Measurements from ENCODE around the gene KIAA0408. TPM values are rescaled to one million over a fixed set of nuclear protein-coding genes. Genes with fewer than 3 reads are reported as not detected.
"Not testable (repeated sequence)": the region's sequence is repeated elsewhere in the genome, so short reads cannot be mapped to it uniquely, and the experiment has no call there.

KIAA0408 gene
- total RNA-seq, 2 experiments from 2014 or later = 6.0 to 6.5 TPM

DNA sequence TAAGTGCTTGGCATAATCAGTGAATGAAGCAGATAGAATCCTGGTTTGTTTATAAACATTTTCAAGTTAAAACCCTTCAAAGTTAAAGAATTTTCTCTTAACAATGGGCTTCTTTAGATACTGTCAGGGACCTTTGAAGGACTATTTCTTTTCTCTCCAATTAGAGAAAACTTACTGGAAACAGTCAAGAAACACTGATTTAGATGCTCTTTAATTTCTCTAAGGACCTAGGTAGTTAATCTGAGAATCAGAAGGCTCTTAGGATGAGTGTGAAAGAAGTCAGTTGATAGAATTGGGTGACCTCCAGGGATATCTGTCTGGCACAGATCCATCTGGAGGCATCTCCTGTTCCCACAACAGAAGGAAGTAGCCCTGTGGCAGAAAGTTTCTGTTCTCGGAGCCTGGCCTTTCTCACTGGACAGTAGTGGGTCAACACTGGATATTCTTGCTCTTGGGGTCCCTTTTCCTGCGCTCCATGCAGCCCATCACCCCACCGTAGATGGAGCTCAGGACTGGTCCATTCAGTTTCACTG lies 22.5 kb downstream of the KIAA0408 start:
- POLR2A ChIA-PET = no interaction called here

DNA sequence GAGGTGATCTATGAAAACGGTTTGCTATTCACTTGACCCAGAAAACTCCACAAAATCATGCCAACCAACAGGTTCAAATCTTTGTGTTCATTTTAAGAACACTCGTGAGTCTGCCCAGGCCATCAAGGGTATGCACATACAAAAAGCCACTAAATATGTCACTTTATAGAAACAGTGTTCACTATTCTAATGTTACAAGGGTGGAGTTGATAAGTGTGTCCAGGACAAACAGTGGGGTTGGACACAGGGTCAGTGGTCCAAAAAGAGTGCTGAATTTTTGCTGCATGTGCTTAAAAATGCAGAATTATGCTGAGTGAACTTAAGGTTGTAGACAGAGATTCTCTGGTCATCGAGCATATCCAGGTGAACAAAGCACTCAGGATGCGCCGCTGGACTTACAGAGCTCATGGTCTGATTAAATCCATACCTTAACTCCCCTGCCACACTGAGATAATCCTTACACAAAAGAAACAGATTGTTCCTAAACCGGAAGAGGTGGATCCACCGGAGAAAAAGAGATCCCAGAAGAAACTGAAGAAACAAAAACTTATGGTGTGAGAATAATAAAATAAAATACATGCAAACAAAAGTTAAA lies 23.5 kb downstream of the KIAA0408 start:
- DNase-seq = no peak
- Mint-ChIP-seq H3K4me3 (no peak overlapping the region), H3K27me3 (peaks cover 11% of the 10 kb centered on the region), H3K9me3 (no peaks in the 10 kb centered on the region), H3K27ac (no peak overlapping the region), H3K4me1 (ENCODE audit: low read depth) (no peaks in the 10 kb centered on the region), H3K36me3 (no peaks in the 10 kb centered on the region)
- intact Hi-C loops (cut with micrococcal nuclease) = no loop called here
- ChIA-PET CTCF (interaction anchor here (1.1 kb wide), 1 partner anchor 81 kb away, joined by 4 read pairs; no protein-coding TSS in a partner anchor), POLR2A (no interaction called here)

More for the DNA sequence above, 22.5 kb downstream of the KIAA0408 start:
- CTCF ChIA-PET = no interaction called here
- H3K27me3 Mint-ChIP-seq = peaks cover 11% of the 10 kb centered on the region
- H3K4me1 Mint-ChIP-seq (ENCODE audit: low read depth) = no peaks in the 10 kb centered on the region
- no peaks in the 10 kb centered on the region for H3K9me3 Mint-ChIP-seq
- no peak overlapping the region for H3K27ac Mint-ChIP-seq
- no peak for DNase-seq
- intact Hi-C loops (cut with micrococcal nuclease) = no loop called here
- H3K36me3 Mint-ChIP-seq = no peaks in the 10 kb centered on the region
- no peak overlapping the region for H3K4me3 Mint-ChIP-seq

DNA sequence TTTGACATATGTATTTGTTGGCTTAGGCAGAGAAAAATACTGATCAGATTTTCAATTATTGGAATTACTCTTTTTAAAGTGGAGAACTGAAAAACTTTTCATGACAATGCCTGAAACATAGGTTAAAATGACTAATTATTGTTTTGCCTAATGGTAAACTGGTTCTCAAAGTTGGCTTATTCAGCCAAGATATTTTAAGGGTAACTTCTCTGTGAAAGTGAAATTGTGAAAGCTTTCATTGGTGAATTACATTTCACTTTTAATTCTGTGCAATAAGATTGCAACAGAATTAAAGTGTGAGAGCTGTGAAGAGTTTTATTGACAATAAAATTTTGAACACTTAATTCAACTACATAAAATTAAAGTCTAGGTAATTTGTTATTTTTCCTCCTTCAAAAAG lies 24.5 kb downstream of the KIAA0408 start:
- CTCF ChIA-PET = interaction anchor here (1.1 kb wide), 1 partner anchor 82 kb away, joined by 4 read pairs; no protein-coding TSS in a partner anchor
- intact Hi-C loops (cut with micrococcal nuclease) = no loop called here
- Mint-ChIP-seq H3K4me1 (ENCODE audit: low read depth) (no peaks in the 10 kb centered on the region), H3K27me3 (peaks cover 11% of the 10 kb centered on the region), H3K36me3 (no peaks in the 10 kb centered on the region), H3K27ac (no peak overlapping the region), H3K9me3 (no peaks in the 10 kb centered on the region), H3K4me3 (no peak overlapping the region)
- DNase-seq = no peak
- POLR2A ChIA-PET = no interaction called here

DNA sequence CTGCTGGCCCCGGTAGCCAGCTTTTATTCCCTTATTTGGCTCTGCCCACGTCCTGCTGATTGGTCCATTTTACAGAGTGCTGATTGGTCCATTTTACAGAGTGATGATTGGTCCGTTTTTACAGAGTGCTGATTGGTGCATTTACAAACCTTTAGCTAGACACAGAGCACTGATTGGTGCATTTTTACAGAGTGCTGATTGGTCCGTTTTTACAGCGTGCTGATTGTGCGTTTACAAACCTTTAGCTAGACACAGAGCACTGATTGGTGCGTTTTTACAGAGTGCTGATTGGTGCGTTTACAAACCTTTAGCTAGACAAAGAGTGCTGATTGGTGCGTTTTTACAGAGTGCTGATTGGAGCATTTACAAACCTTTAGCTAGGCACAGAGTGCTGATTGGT lies 30.6 kb downstream of the KIAA0408 start:
- H3K4me3 Mint-ChIP-seq; POLR2A ChIA-PET; H3K9me3 Mint-ChIP-seq; intact Hi-C loops (cut with micrococcal nuclease); H3K27ac Mint-ChIP-seq; H3K4me1 Mint-ChIP-seq (ENCODE audit: low read depth); H3K27me3 Mint-ChIP-seq; CTCF ChIA-PET; DNase-seq; H3K36me3 Mint-ChIP-seq: not testable (repeated sequence)

DNA sequence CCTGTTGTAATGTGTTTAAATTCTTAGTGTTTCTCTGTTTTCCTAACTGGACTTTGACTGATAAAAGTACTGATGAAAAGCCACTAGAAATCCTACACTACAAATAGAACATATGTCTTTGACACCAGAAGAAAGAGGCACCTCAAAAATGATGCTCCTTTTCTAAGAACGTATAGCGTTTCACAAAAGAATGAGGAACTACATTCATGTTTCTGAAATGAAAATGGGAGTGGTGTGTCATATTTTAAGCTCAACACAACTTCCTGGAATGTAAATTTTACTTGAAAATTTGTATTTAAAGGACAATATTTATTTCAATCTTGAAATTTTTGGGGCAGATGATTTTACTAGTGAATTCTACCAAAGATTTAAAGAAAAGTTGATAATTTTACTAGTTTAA lies 35.3 kb downstream of the KIAA0408 start:
- Mint-ChIP-seq H3K27me3 (peaks cover 4% of the 10 kb centered on the region), H3K36me3 (no peaks in the 10 kb centered on the region), H3K4me3 (no peak overlapping the region), H3K27ac (no peak overlapping the region), H3K4me1 (ENCODE audit: low read depth) (peaks cover 19% of the 10 kb centered on the region), H3K9me3 (peaks cover 7% of the 10 kb centered on the region)
- no peak for DNase-seq
- intact Hi-C loops (cut with micrococcal nuclease) = no loop called here
- POLR2A ChIA-PET = no interaction called here
- CTCF ChIA-PET = no interaction called here

DNA sequence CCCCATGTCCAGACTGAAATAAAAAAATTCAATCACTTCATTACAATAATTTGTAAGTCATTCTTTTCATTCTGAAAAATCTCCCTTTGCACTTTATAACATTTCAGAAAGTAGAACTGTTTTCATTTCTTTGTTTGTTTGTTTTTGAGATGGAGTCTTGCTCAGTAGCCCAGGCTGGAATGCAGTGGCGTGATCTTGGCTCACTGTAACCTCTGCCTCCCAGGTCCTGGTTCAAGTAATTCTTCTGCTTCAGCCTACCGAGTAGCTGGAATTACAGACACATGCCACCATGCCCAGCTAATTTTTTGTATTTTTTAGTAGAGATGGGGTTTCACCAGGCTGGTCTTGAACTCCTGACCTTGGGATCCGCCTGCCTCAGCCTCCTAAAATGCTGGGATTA lies 38.0 kb downstream of the KIAA0408 start:
- H3K4me1 Mint-ChIP-seq (ENCODE audit: low read depth) = peaks cover 19% of the 10 kb centered on the region
- H3K4me3 Mint-ChIP-seq, H3K27me3 Mint-ChIP-seq, H3K9me3 Mint-ChIP-seq, H3K27ac Mint-ChIP-seq, DNase-seq, H3K36me3 Mint-ChIP-seq: not testable (repeated sequence)
- ChIA-PET POLR2A (interaction anchor here (0.7 to 1.7 kb wide), 6 partner anchors 17 to 134 kb away, joined by 3 to 13 read pairs (median 4); no protein-coding TSS in a partner anchor), CTCF (interaction anchor here (0.9 to 1.7 kb wide), 4 partner anchors 17 to 154 kb away, joined by 3 to 9 read pairs (median 5); partner anchors contain the start of gene RNF146)
- intact Hi-C loops (cut with micrococcal nuclease) = loop anchor here (2.0 kb wide), 1 partner anchor 120 kb away; no protein-coding TSS in a partner anchor

DNA sequence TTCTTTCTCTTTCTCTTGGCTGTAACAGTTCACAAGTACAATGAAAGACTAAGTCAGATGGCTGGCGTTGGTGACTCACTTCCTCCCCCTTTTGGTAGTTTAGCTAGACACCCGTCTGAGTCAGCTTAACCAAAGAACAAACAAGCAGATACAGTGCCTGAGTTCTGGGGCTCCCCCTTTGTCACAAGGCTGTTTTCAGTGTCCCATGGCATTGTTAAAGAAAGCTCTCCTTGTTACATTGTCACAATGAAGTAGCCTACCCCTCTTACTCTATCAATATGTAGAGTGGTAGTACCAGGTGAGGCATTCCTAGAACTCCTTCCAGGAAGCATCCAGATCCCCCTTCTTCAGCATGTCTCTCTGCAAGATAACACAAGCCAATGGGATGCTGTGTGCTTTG lies 38.6 kb downstream of the KIAA0408 start:
- Mint-ChIP-seq H3K4me3 (no peak overlapping the region), H3K9me3 (no peaks in the 10 kb centered on the region), H3K27me3 (peaks cover 1% of the 10 kb centered on the region), H3K4me1 (ENCODE audit: low read depth) (peaks cover 19% of the 10 kb centered on the region), H3K36me3 (no peaks in the 10 kb centered on the region), H3K27ac (peak overlapping the region; percentile 64)
- ChIA-PET POLR2A (interaction anchor here (0.7 to 1.7 kb wide), 7 partner anchors 17 to 154 kb away, joined by 3 to 13 read pairs (median 3); partner anchors contain the start of gene RNF146), CTCF (interaction anchor here (0.5 to 1.7 kb wide), 8 partner anchors 17 to 713 kb away, joined by 3 to 9 read pairs (median 4); partner anchors contain the start of gene RNF146)
- intact Hi-C loops (cut with micrococcal nuclease) = loop anchor here (1.0 to 2.0 kb wide), 8 partner anchors 17 to 1236 kb away; partner anchors contain the start of gene ECHDC1
- DNase-seq = peak; percentile 89

DNA sequence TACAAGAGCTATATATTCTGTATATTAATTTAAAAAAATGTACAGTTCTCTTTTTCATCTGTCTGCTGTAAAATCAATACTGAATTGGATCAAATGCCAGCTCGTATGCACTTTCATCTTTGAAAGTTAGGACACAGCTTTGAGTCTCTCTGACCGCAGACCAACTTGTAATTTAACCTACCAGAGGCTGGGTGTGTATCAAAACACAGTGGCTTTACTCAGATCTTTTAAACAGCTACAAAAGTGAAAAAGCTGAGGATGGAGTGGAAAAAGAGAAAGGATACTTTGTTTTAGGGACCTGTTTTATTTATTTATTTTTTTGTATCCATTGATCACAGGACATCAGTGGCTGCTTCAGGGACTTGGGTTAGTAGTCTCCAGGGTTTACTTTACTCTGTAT lies 44.1 kb downstream of the KIAA0408 start:
- ChIA-PET POLR2A (no interaction called here), CTCF (interaction anchor here (1.1 kb wide), 1 partner anchor 101 kb away, joined by 3 read pairs; no protein-coding TSS in a partner anchor)
- peaks cover 1% of the 10 kb centered on the region for H3K27me3 Mint-ChIP-seq
- no peak overlapping the region for H3K27ac Mint-ChIP-seq
- no peaks in the 10 kb centered on the region for H3K36me3 Mint-ChIP-seq
- intact Hi-C loops (cut with micrococcal nuclease) = no loop called here
- DNase-seq = no peak
- H3K9me3 Mint-ChIP-seq = no peaks in the 10 kb centered on the region
- peaks cover 3% of the 10 kb centered on the region for H3K4me1 Mint-ChIP-seq (ENCODE audit: low read depth)
- H3K4me3 Mint-ChIP-seq = no peak overlapping the region

DNA sequence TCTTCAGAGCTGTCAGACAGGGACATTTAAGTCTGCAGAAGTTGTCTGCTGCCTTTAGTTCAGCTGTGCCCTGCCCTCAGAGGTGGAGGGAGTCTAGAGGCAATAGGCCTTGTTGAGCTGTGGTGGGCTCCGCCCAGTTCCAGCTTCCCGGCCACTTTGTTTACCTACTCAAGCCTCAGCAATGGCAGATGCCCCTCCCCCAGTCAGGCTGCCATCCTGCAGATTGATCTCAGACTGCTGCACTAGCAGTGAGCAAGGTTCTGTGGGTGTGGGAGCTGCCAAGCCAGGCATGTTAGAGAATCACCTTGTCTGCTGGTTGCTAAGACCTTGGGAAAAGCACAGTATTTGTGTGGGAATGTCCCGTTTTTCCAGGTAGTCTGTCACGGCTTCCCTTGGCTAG lies 46.1 kb downstream of the KIAA0408 start:
- CTCF ChIA-PET; DNase-seq; POLR2A ChIA-PET; H3K36me3 Mint-ChIP-seq; H3K9me3 Mint-ChIP-seq; H3K27ac Mint-ChIP-seq; H3K4me1 Mint-ChIP-seq (ENCODE audit: low read depth); H3K4me3 Mint-ChIP-seq; intact Hi-C loops (cut with micrococcal nuclease); H3K27me3 Mint-ChIP-seq: not testable (repeated sequence)

DNA sequence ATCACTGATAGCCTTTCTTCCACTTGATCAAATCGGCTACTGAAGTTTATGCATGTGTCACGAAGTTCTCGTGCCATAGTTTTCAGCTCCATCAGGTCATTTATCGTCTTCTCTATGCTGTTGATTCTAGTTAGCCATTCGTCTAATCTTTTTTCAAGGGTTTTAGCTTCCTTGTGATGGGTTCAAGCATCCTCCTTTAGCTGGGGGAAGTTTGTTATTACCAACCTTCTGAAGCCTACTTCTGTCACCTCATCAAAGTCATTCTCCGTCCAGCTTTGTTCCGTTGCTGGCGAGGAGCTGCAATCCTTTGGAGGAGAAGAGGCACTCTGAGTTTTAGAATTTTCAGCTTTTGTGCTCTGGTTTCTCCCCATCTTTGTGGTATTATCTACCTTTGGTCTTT lies 47.2 kb downstream of the KIAA0408 start:
- CTCF ChIA-PET; DNase-seq; H3K27me3 Mint-ChIP-seq; H3K9me3 Mint-ChIP-seq; H3K27ac Mint-ChIP-seq; POLR2A ChIA-PET; intact Hi-C loops (cut with micrococcal nuclease); H3K4me3 Mint-ChIP-seq; H3K36me3 Mint-ChIP-seq; H3K4me1 Mint-ChIP-seq (ENCODE audit: low read depth): not testable (repeated sequence)

Other genes with a start within 250 kb of the KIAA0408 start
- gene RNF146, start 192.5 kb downstream of the KIAA0408 start, total RNA-seq = 10 to 100 TPM; 15.4 to 20.3 TPM
- gene ECHDC1, start 115.8 kb downstream of the KIAA0408 start, total RNA-seq = 10 to 100 TPM; 42.9 to 43.7 TPM
- gene C6orf58, start 117.8 kb upstream of the KIAA0408 start, total RNA-seq = not detected

Measured in activated CD4-positive, alpha-beta memory T cell treated with anti-CD3 and anti-CD28 coated beads for 36 hours (primary cell).